GM18909 (cell line): Measurements from ENCODE around the gene CEP131.

Experiments used
- ATAC-seq: cut with Tn5 transposase; IDR thresholded peaks from one replicate; pipeline ENCODE4 v1.9.1; 2021; ENCODE audit warnings: mild to moderate bottlenecking; ENCODE audit not compliant: unreplicated experiment, poor library complexity

CEP131 gene

GRCh38 chr17:81173052-81173761, 49.6 kb downstream of the CEP131 start:
- no peak for ATAC-seq

GRCh38 chr17:81171941-81172340, 50.8 kb downstream of the CEP131 start:
- ATAC-seq: no peak

- no peak for ATAC-seq
Measured at GRCh38 chr17:81170727-81171494, 51.9 kb downstream of the CEP131 start.

- ATAC-seq: no peak
Measured at GRCh38 chr17:81169870-81170309, 52.9 kb downstream of the CEP131 start.

- no peak for ATAC-seq
Measured at GRCh38 chr17:81167638-81168037, 55.1 kb downstream of the CEP131 start.

- ATAC-seq: no peak
Measured at GRCh38 chr17:81167194-81167524, 55.6 kb downstream of the CEP131 start.

GRCh38 chr17:81166033-81166492, 56.7 kb downstream of the CEP131 start, which contains the start of gene AATK:
TSS of gene AATK (minus strand) at chr17:81166221. CDS start at chr17:81165992, 229 bp downstream.
- no peak for ATAC-seq

GRCh38 chr17:81165246-81166032, 57.3 kb downstream of the CEP131 start, which contains the start of gene PVALEF:
TSS of gene PVALEF (plus strand) at chr17:81165507. CDS start at chr17:81181227, 15,720 bp downstream.
- no peak for ATAC-seq

- ATAC-seq: no peak
Measured at GRCh38 chr17:81164371-81165245, 58.2 kb downstream of the CEP131 start.

- ATAC-seq: no peak
Measured at GRCh38 chr17:81163703-81164370, 58.9 kb downstream of the CEP131 start.

- ATAC-seq: no peak
Measured at GRCh38 chr17:81163051-81163695, 59.6 kb downstream of the CEP131 start.

- ATAC-seq: no peak
Measured at GRCh38 chr17:81162491-81162890, 60.3 kb downstream of the CEP131 start.

GRCh38 chr17:81161972-81162371, 60.8 kb downstream of the CEP131 start:
- ATAC-seq: no peak

- ATAC-seq: no peak
Measured at GRCh38 chr17:81161536-81161935, 61.2 kb downstream of the CEP131 start.

GRCh38 chr17:81160747-81161453, 61.9 kb downstream of the CEP131 start:
- no peak for ATAC-seq

GRCh38 chr17:81160306-81160705, 62.5 kb downstream of the CEP131 start:
- ATAC-seq: no peak

- no peak for ATAC-seq
Measured at GRCh38 chr17:81159611-81160265, 63.0 kb downstream of the CEP131 start.
